OCI-LY1 (cell line): ENCODE measurements around the gene MAP3K20.
"Not testable (repeated sequence)": the region's sequence is repeated elsewhere in the genome, so short reads cannot be mapped to it uniquely, and the experiment has no call there.

Experiments used
- H2AFZ ChIP-seq: fragments of 200-600 bp; sonication (generic), shearing (Covaris generic); 2 replicates; pipeline ENCODE4 v1.6.0; 2014; ENCODE audit warnings: antibody characterized with exemption, mild to moderate bottlenecking, low read length
- H3F3A ChIP-seq: fragments of 200-600 bp; sonication (generic), shearing (Covaris generic); 2 replicates; pipeline ENCODE4 v1.6.0; 2014; ENCODE audit warnings: mild to moderate bottlenecking, antibody characterized with exemption, low read length, moderate library complexity; ENCODE audit not compliant: insufficient read depth
- H3K27ac ChIP-seq: fragments of 200-600 bp; sonication (generic); 2 replicates; pipeline ENCODE4 v1.5.1; 2014; ENCODE audit warnings: low read length, mixed run types, mild to moderate bottlenecking, low read depth; ENCODE audit not compliant: poor library complexity, severe bottlenecking
- H3K27me3 ChIP-seq: fragments of 200-600 bp; sonication (generic); 2 replicates; pipeline ENCODE4 v1.6.0; 2014; ENCODE audit warnings: antibody characterized with exemption, mild to moderate bottlenecking, low read length, moderate library complexity; ENCODE audit not compliant: insufficient read depth
- H3K36me3 ChIP-seq: fragments of 200-600 bp; sonication (generic); 2 replicates; pipeline ENCODE4 v1.6.1; 2014; ENCODE audit warnings: mild to moderate bottlenecking, antibody characterized with exemption, low read length, moderate library complexity, mixed read lengths; ENCODE audit not compliant: insufficient read depth
- H3K4me1 ChIP-seq: fragments of 200-600 bp; sonication (generic); 2 replicates; pipeline ENCODE4 v1.5.1; 2014; ENCODE audit warnings: mild to moderate bottlenecking, low read length, moderate library complexity; ENCODE audit not compliant: insufficient read depth, severe bottlenecking
- H3K4me2 ChIP-seq: fragments of 200-600 bp; sonication (generic), shearing (Covaris generic); 2 replicates; pipeline ENCODE4 v1.6.1; 2014; ENCODE audit warnings: low read length
- H3K4me3 ChIP-seq: fragments of 200-600 bp; sonication (generic); 2 replicates; pipeline ENCODE4 v1.5.1; 2014; ENCODE audit warnings: low read length, low read depth, mild to moderate bottlenecking, mixed read lengths; ENCODE audit not compliant: poor library complexity, severe bottlenecking
- H3K79me2 ChIP-seq: fragments of 200-600 bp; shearing (Covaris generic); 2 replicates; pipeline ENCODE4 v1.6.1; 2016; ENCODE audit warnings: mixed run types, low read length, mixed read lengths; ENCODE audit not compliant: insufficient read depth
- H3K9ac ChIP-seq: fragments of 200-600 bp; sonication (generic), shearing (Covaris generic); 2 replicates; pipeline ENCODE4 v1.6.1; 2014; ENCODE audit warnings: mild to moderate bottlenecking, low read length, mixed read lengths
- H3K9me2 ChIP-seq: fragments of 200-600 bp; sonication (generic), shearing (Covaris generic); 2 replicates; pipeline ENCODE4 v1.6.1; 2014; ENCODE audit warnings: low read depth, mild to moderate bottlenecking, low read length, mixed read lengths
- H3K9me3 ChIP-seq: fragments of 200-600 bp; shearing (Covaris generic); 2 replicates; pipeline ENCODE4 v1.6.1; 2014; ENCODE audit warnings: low read length, mixed read lengths
- H4K20me1 ChIP-seq: fragments of 200-600 bp; sonication (generic), shearing (Covaris generic); 2 replicates; pipeline ENCODE4 v1.6.0; 2016; ENCODE audit warnings: mild to moderate bottlenecking, low read length; ENCODE audit not compliant: insufficient read depth
- CTCF ChIP-seq: fragments of 200-600 bp; sonication (generic), shearing (Covaris generic); IDR thresholded peaks from 2 replicates; pipeline ENCODE4 v1.5.1; 2017; ENCODE audit warnings: mild to moderate bottlenecking, antibody characterized with exemption, low read length, moderate library complexity, mixed read lengths
- EZH2 ChIP-seq: fragments of 200-600 bp; sonication (generic), shearing (Covaris generic); IDR thresholded peaks from 2 replicates; pipeline ENCODE4 v1.8.0; 2017; ENCODE audit warnings: borderline replicate concordance, mixed run types, mild to moderate bottlenecking, antibody characterized with exemption, low read length, moderate library complexity, mixed read lengths

MAP3K20 gene

GRCh38 chr2:173204316-173204715 lies 128.7 kb downstream of the MAP3K20 start:
- Histone ChIP-seq H3K79me2 (no peaks in the 10 kb centered on the region), H3K27me3 (no peaks in the 10 kb centered on the region), H4K20me1 (no peaks in the 10 kb centered on the region), H3K4me2 (no peak overlapping the region), H3K9me3 (no peaks in the 10 kb centered on the region), H3K36me3 (no peaks in the 10 kb centered on the region), H3K9ac (no peak overlapping the region), H3K27ac (no peak overlapping the region), H3F3A (no peaks in the 10 kb centered on the region), H3K4me3 (no peak overlapping the region), H2AFZ (no peak overlapping the region), H3K4me1 (no peaks in the 10 kb centered on the region), H3K9me2 (no peaks in the 10 kb centered on the region)
- TF ChIP-seq CTCF, result no peak
- no peak for TF ChIP-seq EZH2

GRCh38 chr2:173205375-173205774 lies 129.7 kb downstream of the MAP3K20 start:
- Histone ChIP-seq H2AFZ (no peak overlapping the region), H3K36me3 (no peaks in the 10 kb centered on the region), H3K9ac (no peak overlapping the region), H3K27me3 (no peaks in the 10 kb centered on the region), H3K27ac (no peak overlapping the region), H3K9me3 (no peaks in the 10 kb centered on the region), H4K20me1 (no peaks in the 10 kb centered on the region), H3K4me1 (no peaks in the 10 kb centered on the region), H3K4me2 (no peak overlapping the region), H3F3A (no peaks in the 10 kb centered on the region), H3K79me2 (no peaks in the 10 kb centered on the region), H3K4me3 (no peak overlapping the region), H3K9me2 (no peaks in the 10 kb centered on the region)
- TF ChIP-seq EZH2, result no peak
- TF ChIP-seq CTCF, result no peak

GRCh38 chr2:173207124-173207523 lies 131.5 kb downstream of the MAP3K20 start:
- H3K4me1 ChIP-seq, H3K27me3 ChIP-seq, H3K79me2 ChIP-seq, H3K4me3 ChIP-seq, H2AFZ ChIP-seq, H3K36me3 ChIP-seq, H3F3A ChIP-seq, H3K27ac ChIP-seq, H3K4me2 ChIP-seq, H3K9me3 ChIP-seq, H3K9ac ChIP-seq, H4K20me1 ChIP-seq, H3K9me2 ChIP-seq: not testable (repeated sequence)

GRCh38 chr2:173210270-173211196 lies 134.9 kb downstream of the MAP3K20 start:
- Histone ChIP-seq H3F3A (no peaks in the 10 kb centered on the region), H3K27ac (no peak overlapping the region), H2AFZ (no peak overlapping the region), H3K4me1 (no peaks in the 10 kb centered on the region), H3K79me2 (no peaks in the 10 kb centered on the region), H3K9me2 (no peaks in the 10 kb centered on the region), H3K4me3 (no peak overlapping the region), H4K20me1 (no peaks in the 10 kb centered on the region), H3K4me2 (no peak overlapping the region), H3K27me3 (no peaks in the 10 kb centered on the region), H3K9ac (no peak overlapping the region), H3K36me3 (no peaks in the 10 kb centered on the region), H3K9me3 (no peaks in the 10 kb centered on the region)
- peak; percentile 77 for TF ChIP-seq CTCF
- no peak for TF ChIP-seq EZH2
